Thoracic aorta (tissue), 2 donors: Measurements from ENCODE around the gene PSMD9. TPM values are rescaled to one million over a fixed set of nuclear protein-coding genes. Genes with fewer than 3 reads are reported as not detected.

ENCODE experiments used
- ATAC-seq: fragments of 150-250 bp; one replicate; pipeline ENCODE4 v1.8.0; 2017; ENCODE audit warnings: low read depth; ENCODE audit not compliant: insufficient number of reproducible peaks, low FRiP score
- DNase-seq: peaks from one replicate; pipeline ENCODE4 v3.0.0-alpha.2; 2020; ENCODE audit warnings: low spot score
- H3K27ac ChIP-seq, 2 donors: fragments of 200-600 bp; sonication (generic); 1 replicate in 1 of 2; 2 replicates in 1 of 2; pipeline ENCODE4 v1.5.1; 2016; ENCODE audit warnings: mild to moderate bottlenecking in 2 of 2, moderate library complexity in 2 of 2
- H3K27me3 ChIP-seq: fragments of 200-600 bp; sonication (generic); replicated peaks from 2 replicates; pipeline ENCODE4 v1.6.0; 2016; ENCODE audit warnings: mild to moderate bottlenecking; ENCODE audit not compliant: insufficient read depth
- H3K36me3 ChIP-seq: fragments of 200-600 bp; sonication (generic); one replicate; pipeline ENCODE4 v1.5.1; 2016
- H3K4me1 ChIP-seq, 2 donors: fragments of 200-600 bp; sonication (generic); 1 replicate in 1 of 2; 2 replicates in 1 of 2; pipeline versions ENCODE4 v1.5.1 to v1.6.0; 2016; ENCODE audit warnings: low read depth in 2 of 2, mild to moderate bottlenecking in 1 of 2; ENCODE audit not compliant: control insufficient read depth in 1 of 2
- H3K4me3 ChIP-seq: fragments of 200-600 bp; sonication (generic); 2 replicates; pipeline ENCODE4 v1.5.1; 2016; ENCODE audit warnings: mild to moderate bottlenecking
- H3K9me3 ChIP-seq: fragments of 200-600 bp; sonication (generic); 2 replicates; pipeline ENCODE4 v1.5.1; 2016
- CTCF ChIP-seq: fragments of 200-600 bp; sonication (generic); IDR thresholded peaks from one replicate; pipeline ENCODE4 v1.5.1; 2019; ENCODE audit warnings: antibody characterized with exemption
- total RNA-seq, 2 donors: library from RNA; depleted of rRNA; stranded (reverse); fragments of >200 nt; gene quantifications; one replicate each; pipeline versions ENCODE4 v1.1.0 to v1.2.3, GENCODE V29; 2016

PSMD9 gene
- total RNA-seq, 2 donors from 2014 or later: 93.4 to 101 TPM

DNA sequence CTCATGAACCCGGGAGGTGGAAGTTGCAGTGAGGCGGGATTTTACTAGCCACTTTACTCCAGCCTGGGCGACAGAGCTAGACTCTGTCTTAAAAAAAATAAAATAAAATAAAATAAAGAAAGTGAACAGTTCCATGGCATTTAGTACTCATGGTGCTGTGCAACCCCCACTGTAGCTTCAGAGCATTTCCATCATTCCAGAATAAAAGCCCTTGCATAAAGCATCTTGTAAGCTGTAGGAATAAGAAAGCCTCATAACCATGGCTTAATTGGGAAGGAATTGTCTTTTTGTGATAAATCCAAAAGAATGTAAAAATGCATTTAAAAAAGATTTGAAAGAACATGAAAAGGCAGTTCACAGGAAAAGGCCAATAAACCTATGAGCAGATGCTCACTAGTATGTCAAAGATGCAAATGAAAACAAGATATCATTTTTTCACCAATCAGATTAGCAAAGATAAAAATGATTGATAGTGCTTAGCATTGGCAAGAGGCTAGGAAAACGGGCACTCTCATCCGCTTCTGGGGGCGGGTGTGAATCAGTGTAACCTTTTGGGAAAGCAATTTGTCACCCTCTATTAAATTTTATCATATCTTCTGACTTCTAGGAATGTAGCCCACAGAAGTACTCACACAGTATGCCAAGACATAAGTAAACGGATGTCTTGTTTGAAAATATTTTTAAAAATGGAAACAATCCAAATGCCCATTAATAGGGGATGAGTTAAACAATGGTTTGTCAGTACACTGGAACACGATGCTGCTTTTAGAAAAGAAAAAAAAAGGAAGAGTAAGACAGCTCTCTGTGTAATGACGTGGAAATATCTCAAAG is 76.4 kb downstream of the PSMD9 start:
- no peaks in the 10 kb centered on the region for H3K27me3 ChIP-seq
- DNase-seq (no peak), ATAC-seq (no peak)
- no peaks in the 10 kb centered on the region for H3K9me3 ChIP-seq
- H3K36me3 ChIP-seq: no peaks in the 10 kb centered on the region
- TF ChIP-seq CTCF: no peak
- H3K4me1 ChIP-seq: peaks cover 0 to 7% of the 10 kb centered on the region in 2 donors
- no peak overlapping the region for H3K4me3 ChIP-seq
- H3K27ac ChIP-seq: no peak overlapping the region

DNA sequence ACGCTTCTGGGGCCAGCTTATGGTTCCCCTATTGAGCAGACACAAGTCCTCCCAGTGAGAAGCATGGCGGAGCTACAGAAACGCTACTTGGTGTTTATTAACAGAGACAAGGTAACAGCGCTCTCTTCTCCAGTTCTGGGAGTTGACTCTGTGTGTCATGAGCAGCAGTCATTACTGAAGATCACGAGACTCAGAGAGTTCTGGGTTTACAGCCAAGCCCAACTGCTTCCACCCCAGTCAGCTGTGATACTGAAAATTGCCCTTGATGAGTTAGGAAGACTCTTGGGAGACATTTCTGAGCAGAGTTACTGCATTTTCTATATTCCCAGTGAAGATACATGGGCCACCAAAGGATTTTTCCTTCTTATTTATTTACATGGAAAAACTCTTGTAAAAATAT is 78.4 kb downstream of the PSMD9 start:
- no peaks in the 10 kb centered on the region for H3K36me3 ChIP-seq
- no peaks in the 10 kb centered on the region for H3K27me3 ChIP-seq
- no peak for TF ChIP-seq CTCF
- H3K4me3 ChIP-seq: no peak overlapping the region
- H3K9me3 ChIP-seq: no peaks in the 10 kb centered on the region
- ATAC-seq (no peak), DNase-seq (no peak)
- H3K27ac ChIP-seq: no peak overlapping the region
- H3K4me1 ChIP-seq: peaks cover 0 to 7% of the 10 kb centered on the region in 2 donors

Other genes with a start within 250 kb of the PSMD9 start
- under 1 TPM in 1 of 2 donors, not detected in 1; 0.78 TPM for gene MORN3, start 219.1 kb upstream of the PSMD9 start, total RNA-seq
- gene TMEM120B, start 176.0 kb upstream of the PSMD9 start, total RNA-seq: 1 to 10 TPM; 7.3 to 8.8 TPM
- gene RHOF, start 95.1 kb upstream of the PSMD9 start, total RNA-seq: 10 to 100 TPM; 12.0 to 30.2 TPM
- gene SETD1B, start 84.8 kb upstream of the PSMD9 start, total RNA-seq: 10 to 100 TPM; 21.9 to 32.7 TPM
- gene HPD, start 29.9 kb upstream of the PSMD9 start, total RNA-seq: 1 to 10 TPM; 1.2 to 6.8 TPM
- 1 to 10 TPM; 3.4 to 6.9 TPM for gene CFAP251, start 29.8 kb downstream of the PSMD9 start, total RNA-seq
- 10 to 100 TPM in 1 of 2 donors, 1 to 10 TPM in 1; 9.6 to 12.9 TPM for gene BCL7A, start 133.1 kb downstream of the PSMD9 start, total RNA-seq
- 10 to 100 TPM; 35.5 to 50.3 TPM for gene MLXIP, start 190.0 kb downstream of the PSMD9 start, total RNA-seq